ENCODE measurements around the gene VASP. TPM values are rescaled to one million over a fixed set of nuclear protein-coding genes. Genes with fewer than 3 reads are reported as not detected.
A peak's percentile ranks its signal among the peaks of the same experiment; 100 is the strongest.
"Not testable (repeated sequence)": the region's sequence is repeated elsewhere in the genome, so short reads cannot be mapped to it uniquely, and the experiment has no call there.

Gene VASP
- total RNA-seq, 2 donors from 2014 or later = 99.7 to 101 TPM

DNA sequence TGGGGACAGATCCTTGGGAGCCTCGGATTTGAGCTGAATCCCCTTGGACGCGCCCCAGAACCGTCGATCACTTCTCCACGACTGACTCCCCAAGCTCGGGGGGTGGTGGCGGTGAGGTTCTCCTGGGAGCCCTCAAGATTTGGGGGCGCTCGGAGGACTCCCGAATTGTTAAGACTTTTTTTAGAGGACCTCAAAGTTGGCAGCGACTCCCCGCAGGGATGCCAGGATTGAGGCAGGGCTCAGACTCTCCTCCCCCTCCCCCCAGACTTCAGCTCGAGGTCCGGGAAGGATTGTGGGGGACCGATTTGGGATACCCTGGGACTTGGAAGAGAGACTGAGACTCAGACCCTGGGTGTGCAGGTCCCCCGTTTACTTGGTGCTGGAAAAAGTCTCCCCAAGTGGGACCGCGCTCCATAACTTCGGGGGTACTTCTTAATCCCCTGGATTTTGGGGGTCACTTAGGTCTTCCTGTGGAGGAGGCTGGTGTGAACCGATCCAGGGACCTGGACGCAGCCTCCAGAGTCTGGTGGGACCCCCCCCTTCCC is 665 bp downstream of the VASP start:
- H3K9me3 ChIP-seq (ENCODE audit: control insufficient read depth, low read length, poor library complexity, severe bottlenecking) = no peaks in the 10 kb centered on the region
- Mint-ChIP-seq H3K36me3 (ENCODE audit: low read depth) (peaks cover 3% of the 10 kb centered on the region), H3K4me1 (peaks cover 25% of the 10 kb centered on the region), H3K4me3 (peak overlapping the region; percentile 97), H3K27ac (peak overlapping the region; percentile 92), H3K27me3 (no peaks in the 10 kb centered on the region)
- ATAC-seq (no peak), DNase-seq (no peak)

DNA sequence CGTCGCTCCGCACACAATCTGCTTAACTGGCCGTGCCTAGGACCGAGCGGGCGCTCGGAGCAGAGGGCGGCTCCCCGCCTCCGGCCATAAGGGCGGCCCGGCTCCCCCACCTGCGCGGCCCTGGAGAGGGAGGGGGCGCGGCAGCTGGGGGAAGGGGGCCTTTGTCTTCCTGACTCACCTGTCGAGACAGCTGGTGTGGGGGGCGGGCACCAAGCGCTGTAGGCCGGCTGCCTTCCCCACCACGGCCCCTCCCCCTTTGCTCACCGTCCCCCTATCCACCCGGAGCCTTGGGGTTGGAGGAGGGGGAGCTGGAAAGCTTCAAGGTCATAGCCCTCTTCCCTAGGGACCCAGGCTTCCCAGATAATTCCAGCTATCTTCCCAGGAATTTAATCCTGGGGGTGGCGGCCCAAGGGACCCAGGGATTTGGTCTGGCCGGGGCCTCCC is 1.2 kb downstream of the VASP start:
- H3K27me3 Mint-ChIP-seq = no peaks in the 10 kb centered on the region
- no peaks in the 10 kb centered on the region for H3K9me3 ChIP-seq (ENCODE audit: control insufficient read depth, low read length, poor library complexity, severe bottlenecking)
- DNase-seq (peak in 1 of 3 donors; percentile 31), ATAC-seq (no peak)
- peak overlapping the region; percentile 92 for H3K27ac Mint-ChIP-seq
- peaks cover 3% of the 10 kb centered on the region for H3K36me3 Mint-ChIP-seq (ENCODE audit: low read depth)
- H3K4me1 Mint-ChIP-seq = peaks cover 27% of the 10 kb centered on the region
- peak overlapping the region; percentile 97 for H3K4me3 Mint-ChIP-seq

DNA sequence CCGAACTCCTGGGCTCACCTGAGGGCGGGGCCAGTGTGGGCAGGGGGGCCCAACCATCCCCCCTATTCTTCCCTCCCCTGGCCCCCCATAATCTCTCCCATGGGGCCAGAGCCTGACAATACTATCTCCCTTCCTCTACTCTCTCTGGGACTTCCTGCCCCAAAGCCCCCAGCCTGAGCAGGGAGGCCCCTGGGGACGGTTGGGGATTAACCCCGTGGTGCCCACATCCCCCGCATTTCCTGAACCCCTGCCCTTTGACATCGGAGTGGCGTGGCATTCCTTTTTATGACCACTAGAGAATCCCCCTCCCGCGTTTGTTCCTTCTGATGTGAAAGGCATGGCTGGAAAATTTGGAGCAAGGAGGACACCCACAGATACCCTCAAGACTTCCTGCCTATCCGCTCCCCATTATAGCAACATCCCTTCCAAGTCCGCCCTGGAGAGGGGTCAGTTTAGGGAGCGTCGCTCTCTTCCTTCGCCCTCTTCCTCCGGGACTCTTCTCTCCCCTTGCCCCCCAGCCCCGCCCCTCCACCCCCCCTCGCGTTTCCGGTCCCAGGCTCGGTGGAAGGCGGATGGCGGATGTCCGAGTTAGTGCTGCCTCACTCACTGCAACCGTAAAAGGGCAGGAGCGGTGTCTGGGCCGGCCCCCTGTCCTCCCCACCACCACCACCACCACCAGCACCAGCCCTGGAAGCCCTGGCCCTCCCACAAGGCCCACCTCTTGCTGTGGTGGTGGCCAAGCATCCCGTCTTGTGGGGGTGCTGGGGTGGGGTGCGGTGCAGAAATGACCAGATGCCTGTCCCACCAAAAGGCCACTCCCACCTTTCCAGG is 1.8 kb downstream of the VASP start:
- no peaks in the 10 kb centered on the region for H3K9me3 ChIP-seq (ENCODE audit: control insufficient read depth, low read length, poor library complexity, severe bottlenecking)
- ATAC-seq (no peak), DNase-seq (no peak)
- Mint-ChIP-seq H3K36me3 (ENCODE audit: low read depth) (peaks cover 3% of the 10 kb centered on the region), H3K27ac (peak overlapping the region; percentile 90), H3K27me3 (no peaks in the 10 kb centered on the region), H3K4me3 (peak overlapping the region; percentile 97), H3K4me1 (peaks cover 31% of the 10 kb centered on the region)

- Mint-ChIP-seq H3K4me3 (peak overlapping the region; percentile 97), H3K4me1 (peaks cover 34% of the 10 kb centered on the region), H3K27me3 (no peaks in the 10 kb centered on the region), H3K27ac (peak overlapping the region; percentile 90), H3K36me3 (ENCODE audit: low read depth) (peaks cover 3% of the 10 kb centered on the region)
- no peak for ATAC-seq
- no peaks in the 10 kb centered on the region for H3K9me3 ChIP-seq (ENCODE audit: control insufficient read depth, low read length, poor library complexity, severe bottlenecking)
- DNase-seq = no peak
Measured at GRCh38 chr19:45509692-45510015, 2.4 kb downstream of the VASP start.

DNA sequence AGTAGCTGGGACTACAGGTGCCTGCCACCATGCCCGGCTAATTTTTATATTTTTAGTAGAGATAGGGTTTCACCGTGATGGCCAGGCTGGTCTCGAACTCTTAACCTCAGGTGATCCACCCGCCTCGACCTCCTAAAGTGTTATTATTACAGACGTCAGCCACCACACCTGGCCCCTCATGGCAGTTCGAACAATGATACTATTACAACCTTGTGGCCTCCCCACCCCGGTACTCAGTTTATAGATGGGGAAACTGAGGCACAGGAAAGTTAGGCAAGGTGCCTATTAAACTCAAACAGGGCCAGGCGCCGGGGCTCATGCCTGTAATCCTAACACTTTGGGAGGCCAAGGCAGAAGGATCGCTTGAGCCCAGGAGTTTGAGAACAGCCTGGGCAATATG is 3.1 kb downstream of the VASP start:
- Mint-ChIP-seq H3K27ac (peak overlapping the region; percentile 90), H3K4me3 (peak overlapping the region; percentile 97), H3K4me1 (peaks cover 36% of the 10 kb centered on the region)
- not testable (repeated sequence) for H3K36me3 Mint-ChIP-seq (ENCODE audit: low read depth); H3K9me3 ChIP-seq (ENCODE audit: control insufficient read depth, low read length, poor library complexity, severe bottlenecking); ATAC-seq; DNase-seq; H3K27me3 Mint-ChIP-seq

- H3K27me3 Mint-ChIP-seq = no peaks in the 10 kb centered on the region
- H3K36me3 Mint-ChIP-seq (ENCODE audit: low read depth) = peaks cover 3% of the 10 kb centered on the region
- H3K27ac Mint-ChIP-seq = peak overlapping the region; percentile 19
- no peaks in the 10 kb centered on the region for H3K9me3 ChIP-seq (ENCODE audit: control insufficient read depth, low read length, poor library complexity, severe bottlenecking)
- H3K4me1 Mint-ChIP-seq = peaks cover 39% of the 10 kb centered on the region
- DNase-seq = no peak
- ATAC-seq = no peak
- H3K4me3 Mint-ChIP-seq = peak overlapping the region; percentile 97
Measured at GRCh38 chr19:45511074-45511473, 3.8 kb downstream of the VASP start.

- no peaks in the 10 kb centered on the region for H3K27me3 Mint-ChIP-seq
- H3K27ac Mint-ChIP-seq = no peak overlapping the region
- H3K4me3 Mint-ChIP-seq = no peak overlapping the region
- H3K9me3 ChIP-seq (ENCODE audit: control insufficient read depth, low read length, poor library complexity, severe bottlenecking) = no peaks in the 10 kb centered on the region
- H3K4me1 Mint-ChIP-seq = peaks cover 46% of the 10 kb centered on the region
- no peak for ATAC-seq
- peaks cover 8% of the 10 kb centered on the region for H3K36me3 Mint-ChIP-seq (ENCODE audit: low read depth)
- DNase-seq = no peak
Measured at GRCh38 chr19:45512881-45513483, 5.7 kb downstream of the VASP start.

DNA sequence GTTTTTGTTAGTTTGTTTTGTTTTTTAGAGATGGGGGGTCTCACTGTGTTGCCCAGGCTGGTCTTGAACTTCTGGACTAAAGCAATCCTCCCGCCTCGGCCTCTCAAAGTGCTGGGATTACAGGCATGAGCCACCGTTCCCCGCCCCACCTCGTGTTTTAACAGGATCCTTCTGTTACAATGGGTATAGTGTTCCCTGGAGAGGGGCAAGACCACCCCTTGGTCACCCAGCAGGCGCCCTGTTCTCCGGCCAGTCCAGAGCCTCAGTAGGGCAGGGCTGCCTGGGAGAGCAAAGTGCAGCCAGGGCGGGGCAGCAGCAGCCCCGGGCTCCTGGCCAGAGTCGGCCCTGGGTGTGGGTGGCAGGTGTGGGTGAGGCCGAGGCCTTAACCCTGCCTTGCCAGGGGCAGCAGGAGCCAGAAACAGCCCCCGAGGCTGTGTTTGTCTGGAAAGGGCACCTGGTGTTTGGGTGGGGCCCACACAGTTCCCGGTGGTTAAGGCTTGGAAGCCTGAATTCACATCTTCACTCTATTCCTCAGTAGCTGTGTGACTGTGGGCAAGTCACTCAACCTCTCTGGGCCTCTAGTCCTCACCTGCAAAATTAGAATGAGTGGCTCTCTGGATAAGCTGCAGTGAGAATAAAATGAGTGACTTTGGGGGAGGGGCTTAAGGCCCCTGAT is 7.2 kb downstream of the VASP start:
- Mint-ChIP-seq H3K27me3 (no peaks in the 10 kb centered on the region), H3K4me3 (peak overlapping the region; percentile 49), H3K36me3 (ENCODE audit: low read depth) (peaks cover 5% of the 10 kb centered on the region), H3K4me1 (peaks cover 41% of the 10 kb centered on the region), H3K27ac (peak overlapping the region; percentile 90)
- ATAC-seq (peak; percentile 6), DNase-seq (no peak)
- no peaks in the 10 kb centered on the region for H3K9me3 ChIP-seq (ENCODE audit: control insufficient read depth, low read length, poor library complexity, severe bottlenecking)

DNA sequence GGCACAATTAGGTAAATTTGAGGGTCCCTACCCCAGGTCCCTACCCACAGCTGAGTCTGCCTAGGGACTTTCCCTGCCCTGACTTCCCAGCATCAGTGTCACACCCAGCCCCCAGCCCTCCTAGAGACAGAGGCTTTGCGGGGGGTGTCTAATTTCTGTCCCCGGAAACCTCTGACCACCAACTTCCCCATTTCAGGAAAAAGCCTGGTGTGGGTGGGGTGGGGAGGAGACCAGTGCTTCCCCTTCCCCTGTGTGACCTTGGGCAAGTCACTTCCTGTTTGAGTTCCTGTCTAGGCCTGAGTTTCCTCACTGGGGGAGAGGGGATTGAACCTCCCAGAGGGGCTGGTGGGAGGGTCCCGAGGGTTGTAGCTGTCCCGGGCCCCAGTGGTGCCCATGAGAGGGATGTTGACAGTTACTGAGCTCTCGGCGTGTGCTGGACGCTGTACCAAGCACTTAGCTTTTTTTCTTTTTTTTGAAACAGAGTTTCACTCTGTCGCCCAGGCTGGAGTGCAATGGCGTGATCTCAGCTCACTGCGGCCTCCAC is 7.9 kb downstream of the VASP start:
- H3K4me1 Mint-ChIP-seq = peaks cover 37% of the 10 kb centered on the region
- H3K27ac Mint-ChIP-seq = peak overlapping the region; percentile 90
- DNase-seq = no peak
- no peaks in the 10 kb centered on the region for H3K9me3 ChIP-seq (ENCODE audit: control insufficient read depth, low read length, poor library complexity, severe bottlenecking)
- H3K36me3 Mint-ChIP-seq (ENCODE audit: low read depth) = peaks cover 5% of the 10 kb centered on the region
- H3K4me3 Mint-ChIP-seq = peak overlapping the region; percentile 50
- peak; percentile 69 for ATAC-seq
- no peaks in the 10 kb centered on the region for H3K27me3 Mint-ChIP-seq

GRCh38 chr19:45515807-45516401 is 8.6 kb downstream of the VASP start:
- Mint-ChIP-seq H3K36me3 (ENCODE audit: low read depth) (peaks cover 5% of the 10 kb centered on the region), H3K27ac (peak overlapping the region; percentile 90), H3K4me3 (peak overlapping the region; percentile 50), H3K27me3 (no peaks in the 10 kb centered on the region), H3K4me1 (peaks cover 32% of the 10 kb centered on the region)
- H3K9me3 ChIP-seq (ENCODE audit: control insufficient read depth, low read length, poor library complexity, severe bottlenecking) = no peaks in the 10 kb centered on the region
- DNase-seq (no peak), ATAC-seq (no peak)

DNA sequence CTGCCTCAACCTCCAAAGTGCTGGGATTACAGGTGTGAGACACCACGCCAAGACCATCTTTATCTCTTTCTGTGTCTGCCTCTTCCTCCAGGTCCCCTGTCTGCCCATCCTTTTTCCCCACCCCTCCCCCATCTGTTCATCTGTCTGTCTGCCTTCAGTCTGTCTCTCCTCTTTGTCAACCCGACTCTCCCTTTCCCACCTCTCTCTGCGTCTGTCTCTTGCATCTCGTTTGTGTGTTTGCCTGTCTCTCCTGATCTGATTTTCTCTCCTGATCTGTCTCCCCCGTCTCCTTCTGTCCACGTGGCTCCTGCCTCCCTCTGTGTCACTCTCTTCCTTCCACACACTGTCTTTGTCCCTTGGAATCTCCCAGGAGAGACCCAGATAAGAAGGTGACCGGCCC is 10.0 kb downstream of the VASP start:
- Mint-ChIP-seq H3K4me3 (peak overlapping the region; percentile 72), H3K27me3 (no peaks in the 10 kb centered on the region), H3K27ac (no peak overlapping the region), H3K36me3 (ENCODE audit: low read depth) (peaks cover 5% of the 10 kb centered on the region), H3K4me1 (peaks cover 29% of the 10 kb centered on the region)
- H3K9me3 ChIP-seq (ENCODE audit: control insufficient read depth, low read length, poor library complexity, severe bottlenecking) = no peaks in the 10 kb centered on the region
- no peak for ATAC-seq
- no peak for DNase-seq

- no peaks in the 10 kb centered on the region for H3K27me3 Mint-ChIP-seq
- no peak for DNase-seq
- ATAC-seq = no peak
- H3K4me3 Mint-ChIP-seq = peak overlapping the region; percentile 64
- no peak overlapping the region for H3K27ac Mint-ChIP-seq
- no peaks in the 10 kb centered on the region for H3K9me3 ChIP-seq (ENCODE audit: control insufficient read depth, low read length, poor library complexity, severe bottlenecking)
- H3K4me1 Mint-ChIP-seq = peaks cover 27% of the 10 kb centered on the region
- H3K36me3 Mint-ChIP-seq (ENCODE audit: low read depth) = peaks cover 5% of the 10 kb centered on the region
Measured at GRCh38 chr19:45517641-45518468, 10.6 kb downstream of the VASP start.
